ENCODE measurements around the gene FHOD3. TPM values are rescaled to one million over a fixed set of nuclear protein-coding genes. Genes with fewer than 3 reads are reported as not detected.

The FHOD3 gene
- total RNA-seq, 1 experiment from 2014 or later = 18.1 TPM

DNA sequence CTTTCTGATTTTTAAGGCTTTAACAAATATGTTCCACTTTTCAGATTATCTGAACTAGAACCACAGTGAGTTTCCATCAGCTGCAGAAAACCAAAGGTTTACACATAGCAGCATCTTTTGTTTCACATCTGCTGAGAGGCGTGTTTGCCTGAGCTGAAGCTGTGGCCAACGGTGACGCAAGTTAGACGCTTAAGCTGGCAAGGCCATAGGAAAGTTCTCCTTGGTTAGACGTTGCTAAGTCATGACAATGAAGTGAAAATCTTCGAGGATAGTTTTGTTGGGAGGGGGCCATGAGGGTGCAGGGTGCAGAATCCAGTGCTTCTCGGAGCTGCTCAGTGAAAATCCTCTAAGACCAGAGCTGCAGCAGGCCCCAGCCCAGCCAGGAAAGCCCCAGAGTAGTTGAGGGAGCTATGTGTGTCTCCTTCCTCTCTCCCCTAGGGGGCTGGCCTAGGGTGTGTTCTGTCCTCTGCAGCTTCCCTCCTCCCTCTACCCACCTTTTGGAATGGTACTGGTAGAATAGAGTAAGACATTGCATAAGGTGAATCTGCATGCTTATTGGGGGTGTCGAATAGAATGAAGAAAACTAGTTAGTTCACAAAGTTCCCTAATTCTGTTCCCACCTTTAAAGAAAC lies 105.4 kb downstream of the FHOD3 start:
- Histone ChIP-seq H3K36me3 (ENCODE audit: low read depth, low read length) (no peaks in the 10 kb centered on the region), H3K27me3 (ENCODE audit: low read length) (no peaks in the 10 kb centered on the region), H3K9me3 (ENCODE audit: low read length) (no peaks in the 10 kb centered on the region), H3F3A (ENCODE audit: low read length, unreplicated experiment) (no peaks in the 10 kb centered on the region), H3K27ac (ENCODE audit: low read length) (no peak overlapping the region), H2AFZ (ENCODE audit: low read length) (no peak overlapping the region), H4K20me1 (ENCODE audit: low read length) (no peaks in the 10 kb centered on the region), H3K9ac (ENCODE audit: low read length) (no peak overlapping the region), H3K4me2 (ENCODE audit: low read length) (no peak overlapping the region), H3K4me3 (ENCODE audit: low read length) (no peak overlapping the region), H3K9me2 (replicated peaks; ENCODE audit: low read length) (no peaks in the 10 kb centered on the region), H3K4me1 (ENCODE audit: insufficient read depth, low read length) (no peaks in the 10 kb centered on the region), H3K79me2 (ENCODE audit: low read length) (no peaks in the 10 kb centered on the region)
- ChIA-PET POLR2A (ENCODE audit: unreplicated experiment) (no interaction called here), CTCF (no interaction called here)
- TF ChIP-seq CTCF (conservative IDR thresholded peaks at IDR 0.05; ENCODE audit: low read depth, low read length) (no peak), EZH2phosphoT487 (IDR thresholded peaks at IDR 0.05; ENCODE audit: borderline replicate concordance, low read length) (no peak), EZH2 (IDR thresholded peaks at IDR 0.05; ENCODE audit: low read length, unreplicated experiment) (no peak)
- no peak for DNase-seq
- no peak for ATAC-seq
- intact Hi-C loops (cut with micrococcal nuclease) = no loop called here
- no TSS peak for BruUV-seq (replicated peaks)

DNA sequence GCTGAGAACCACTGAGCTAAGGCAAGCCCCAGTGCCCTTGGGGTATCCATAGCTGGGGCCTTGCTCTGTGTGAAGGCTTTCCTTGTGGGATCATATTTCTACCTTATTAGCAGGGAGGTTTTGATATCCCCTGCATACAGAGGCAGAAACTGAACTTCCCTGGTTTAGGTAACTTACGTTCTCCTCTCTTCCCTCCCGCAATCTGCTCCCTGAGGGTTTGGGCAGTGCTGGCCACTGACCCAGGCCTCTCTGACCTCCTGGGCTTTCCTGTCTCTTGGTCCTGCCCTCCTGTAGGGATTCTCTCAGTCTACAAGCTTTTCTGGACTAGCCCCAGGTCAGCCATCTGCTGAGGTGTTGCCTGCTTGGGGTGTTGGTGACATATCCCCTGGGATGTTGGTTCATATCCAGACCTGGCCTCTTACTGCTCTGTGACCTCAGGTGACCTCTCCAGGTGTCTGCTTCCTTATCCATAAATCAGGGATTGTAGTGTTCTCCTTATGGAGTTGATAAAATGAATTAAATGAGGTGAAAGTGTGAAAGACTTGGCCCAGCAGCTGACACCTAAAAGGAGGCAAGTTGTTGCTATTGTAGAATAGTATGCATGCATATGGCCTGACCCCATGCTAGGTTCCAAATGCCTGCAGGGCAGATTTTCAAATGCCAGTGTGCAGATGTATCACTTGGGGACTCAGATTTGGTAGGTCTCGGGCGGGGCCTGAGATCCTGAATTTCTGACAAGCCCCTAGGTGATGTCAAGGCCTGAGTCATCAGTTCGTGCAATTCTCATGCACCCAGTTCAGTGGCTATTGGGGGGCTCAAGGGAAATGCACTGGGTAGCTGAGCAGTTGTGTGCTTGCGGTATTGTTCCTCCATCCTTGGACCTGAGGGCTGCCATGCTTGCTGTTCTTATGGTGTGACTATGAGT lies 106.6 kb downstream of the FHOD3 start:
- Histone ChIP-seq H2AFZ (ENCODE audit: low read length) (no peak overlapping the region), H4K20me1 (ENCODE audit: low read length) (no peaks in the 10 kb centered on the region), H3K27me3 (ENCODE audit: low read length) (no peaks in the 10 kb centered on the region), H3K4me1 (ENCODE audit: insufficient read depth, low read length) (no peaks in the 10 kb centered on the region), H3F3A (ENCODE audit: low read length, unreplicated experiment) (no peaks in the 10 kb centered on the region), H3K9me3 (ENCODE audit: low read length) (no peaks in the 10 kb centered on the region), H3K4me2 (ENCODE audit: low read length) (no peak overlapping the region), H3K79me2 (ENCODE audit: low read length) (no peaks in the 10 kb centered on the region), H3K9ac (ENCODE audit: low read length) (no peak overlapping the region), H3K9me2 (replicated peaks; ENCODE audit: low read length) (no peaks in the 10 kb centered on the region), H3K36me3 (ENCODE audit: low read depth, low read length) (no peaks in the 10 kb centered on the region), H3K4me3 (ENCODE audit: low read length) (no peak overlapping the region), H3K27ac (ENCODE audit: low read length) (no peak overlapping the region)
- intact Hi-C loops (cut with micrococcal nuclease) = no loop called here
- TF ChIP-seq EZH2phosphoT487 (IDR thresholded peaks at IDR 0.05; ENCODE audit: borderline replicate concordance, low read length) = no peak
- TF ChIP-seq EZH2 (IDR thresholded peaks at IDR 0.05; ENCODE audit: low read length, unreplicated experiment) = no peak
- no peak for TF ChIP-seq CTCF (conservative IDR thresholded peaks at IDR 0.05; ENCODE audit: low read depth, low read length)
- ChIA-PET POLR2A (ENCODE audit: unreplicated experiment) (no interaction called here), CTCF (no interaction called here)
- DNase-seq = peak; percentile 3
- no TSS peak for BruUV-seq (replicated peaks)
- ATAC-seq = no peak

GRCh38 chr18:36405611-36406010 lies 108.1 kb downstream of the FHOD3 start:
- H4K20me1 ChIP-seq (ENCODE audit: low read length) = no peaks in the 10 kb centered on the region
- H2AFZ ChIP-seq (ENCODE audit: low read length) = no peak overlapping the region
- no peaks in the 10 kb centered on the region for H3K9me2 ChIP-seq (replicated peaks; ENCODE audit: low read length)
- no peak for TF ChIP-seq EZH2 (IDR thresholded peaks at IDR 0.05; ENCODE audit: low read length, unreplicated experiment)
- no peak for TF ChIP-seq CTCF (conservative IDR thresholded peaks at IDR 0.05; ENCODE audit: low read depth, low read length)
- TF ChIP-seq EZH2phosphoT487 (IDR thresholded peaks at IDR 0.05; ENCODE audit: borderline replicate concordance, low read length) = no peak
- H3K9ac ChIP-seq (ENCODE audit: low read length) = no peak overlapping the region
- DNase-seq (no peak), ATAC-seq (no peak)
- H3K27ac ChIP-seq (ENCODE audit: low read length) = no peak overlapping the region
- POLR2A ChIA-PET (ENCODE audit: unreplicated experiment) = interaction anchor here (0.5 kb wide), 1 partner anchor 96 kb away, joined by 3 read pairs; no protein-coding TSS in a partner anchor
- CTCF ChIA-PET = no interaction called here
- BruUV-seq (replicated peaks) = no TSS peak
- no peaks in the 10 kb centered on the region for H3F3A ChIP-seq (ENCODE audit: low read length, unreplicated experiment)
- H3K4me3 ChIP-seq (ENCODE audit: low read length) = no peak overlapping the region
- no peaks in the 10 kb centered on the region for H3K4me1 ChIP-seq (ENCODE audit: insufficient read depth, low read length)
- no peaks in the 10 kb centered on the region for H3K79me2 ChIP-seq (ENCODE audit: low read length)
- no peaks in the 10 kb centered on the region for H3K36me3 ChIP-seq (ENCODE audit: low read depth, low read length)
- no peaks in the 10 kb centered on the region for H3K9me3 ChIP-seq (ENCODE audit: low read length)
- no peaks in the 10 kb centered on the region for H3K27me3 ChIP-seq (ENCODE audit: low read length)
- intact Hi-C loops (cut with micrococcal nuclease) = no loop called here
- no peak overlapping the region for H3K4me2 ChIP-seq (ENCODE audit: low read length)
